ENCODE data around the gene MAD2L1. TPM values are rescaled to one million over a fixed set of nuclear protein-coding genes. Genes with fewer than 3 reads are reported as not detected.

Gene MAD2L1
- total and polyA plus RNA-seq, 2 of the 4 experiments (the other 2 are of a cell fraction), result 13.6 to 15.2 TPM

- H3K4ac ChIP-seq (ENCODE audit: low read depth, low read length), result no peak overlapping the region
- H3K36me3 ChIP-seq (ENCODE audit: control insufficient read depth, insufficient read depth, low read length), result no peaks in the 10 kb centered on the region
- H3K27me3 ChIP-seq (ENCODE audit: control insufficient read depth, insufficient read depth, low read length), result no peaks in the 10 kb centered on the region
- WGBS, 2 experiments (ENCODE audit: extremely low coverage in 2 of 2, insufficient read length in 1 of 2), result no CpG with 5 or more reads among the region's 1 CpG
- no peak overlapping the region for H3K23ac ChIP-seq (ENCODE audit: low read depth, low read length)
- H3K9me1 ChIP-seq (ENCODE audit: insufficient read depth, low read length), result peaks cover 4% of the 10 kb centered on the region; the same call in 1 of the 2 replicates
- POLR2A ChIA-PET (ENCODE audit: unreplicated experiment), result interaction anchor here (0.7 to 2.3 kb wide), 2 partner anchors 316 to 423 kb away, joined by 3 to 10 read pairs; no protein-coding TSS in a partner anchor
- no peaks in the 10 kb centered on the region for H3K9me3 ChIP-seq (ENCODE audit: control insufficient read depth, insufficient read depth, low read length)
- H2AK9ac ChIP-seq (replicated peaks; ENCODE audit: low read depth, low read length, poor library complexity), result no peak overlapping the region
- H2BK120ac ChIP-seq (ENCODE audit: low read depth, low read length), result no peak overlapping the region
- no TSS peak for BruUV-seq (replicated peaks)
- no peak for TF ChIP-seq MXI1 (IDR thresholded peaks at IDR 0.05; ENCODE audit: borderline replicate concordance, low read depth, low read length)
- no peak for TF ChIP-seq BHLHE40 (IDR thresholded peaks at IDR 0.05; ENCODE audit: low read depth, low read length)
- TF ChIP-seq FOS (IDR thresholded peaks at IDR 0.05; ENCODE audit: low read depth, low read length), result no peak
- no peak for TF ChIP-seq RAD21 (IDR thresholded peaks at IDR 0.05; ENCODE audit: low read length)
- TF ChIP-seq MAZ (IDR thresholded peaks at IDR 0.05; ENCODE audit: borderline replicate concordance, low read depth, low read length), result no peak
- TF ChIP-seq RFX5 (IDR thresholded peaks at IDR 0.05; ENCODE audit: low read depth, low read length), result no peak
- TF ChIP-seq CTCF (conservative IDR thresholded peaks at IDR 0.05; ENCODE audit: low read depth, low read length), result no peak
- TF ChIP-seq SMC3 (IDR thresholded peaks at IDR 0.05; ENCODE audit: low read depth, low read length), result no peak
- TF ChIP-seq, protein P1, sequence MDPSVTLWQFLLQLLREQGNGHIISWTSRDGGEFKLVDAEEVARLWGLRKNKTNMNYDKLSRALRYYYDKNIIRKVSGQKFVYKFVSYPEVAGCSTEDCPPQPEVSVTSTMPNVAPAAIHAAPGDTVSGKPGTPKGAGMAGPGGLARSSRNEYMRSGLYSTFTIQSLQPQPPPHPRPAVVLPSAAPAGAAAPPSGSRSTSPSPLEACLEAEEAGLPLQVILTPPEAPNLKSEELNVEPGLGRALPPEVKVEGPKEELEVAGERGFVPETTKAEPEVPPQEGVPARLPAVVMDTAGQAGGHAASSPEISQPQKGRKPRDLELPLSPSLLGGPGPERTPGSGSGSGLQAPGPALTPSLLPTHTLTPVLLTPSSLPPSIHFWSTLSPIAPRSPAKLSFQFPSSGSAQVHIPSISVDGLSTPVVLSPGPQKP (IDR thresholded peaks at IDR 0.05; ENCODE audit: borderline replicate concordance, low read depth, low read length), result no peak
- TF ChIP-seq, protein P2, sequence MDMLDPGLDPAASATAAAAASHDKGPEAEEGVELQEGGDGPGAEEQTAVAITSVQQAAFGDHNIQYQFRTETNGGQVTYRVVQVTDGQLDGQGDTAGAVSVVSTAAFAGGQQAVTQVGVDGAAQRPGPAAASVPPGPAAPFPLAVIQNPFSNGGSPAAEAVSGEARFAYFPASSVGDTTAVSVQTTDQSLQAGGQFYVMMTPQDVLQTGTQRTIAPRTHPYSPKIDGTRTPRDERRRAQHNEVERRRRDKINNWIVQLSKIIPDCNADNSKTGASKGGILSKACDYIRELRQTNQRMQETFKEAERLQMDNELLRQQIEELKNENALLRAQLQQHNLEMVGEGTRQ (IDR thresholded peaks at IDR 0.05; ENCODE audit: low read depth, low read length), result no peak
- no peak for TF ChIP-seq MAFK (IDR thresholded peaks at IDR 0.05; ENCODE audit: low read depth, low read length)
- TF ChIP-seq CHD1 (IDR thresholded peaks at IDR 0.05; ENCODE audit: low read depth, low read length), result no peak
- TF ChIP-seq POLR2A (IDR thresholded peaks at IDR 0.05; ENCODE audit: low read depth, low read length), result no peak
- TF ChIP-seq NFE2L2 (IDR thresholded peaks at IDR 0.05; ENCODE audit: low read depth, low read length), result no peak
- intact Hi-C loops (cut with micrococcal nuclease) (loop anchor here (2.0 to 10.0 kb wide), 2 partner anchors 496 to 1070 kb away; no protein-coding TSS in a partner anchor), dilution Hi-C loops (cut with HindIII; ENCODE audit: low sequenced_read_pairs, unreplicated experiment) (no loop called here), in situ Hi-C loops (cut with MboI; ENCODE audit: low sequenced_read_pairs) (loop anchor here (5.0 to 10.0 kb wide), 2 partner anchors 424 to 496 kb away; partner anchors contain the start of gene PDE5A)
- no peak overlapping the region for H4K5ac ChIP-seq (ENCODE audit: low read depth, low read length)
- H3K56ac ChIP-seq (ENCODE audit: extremely low read depth, insufficient read depth, low read length), result no peak overlapping the region
- no peak overlapping the region for H2AK5ac ChIP-seq (ENCODE audit: low read depth, low read length)
- H2AFZ ChIP-seq (replicated peaks; ENCODE audit: low read length, poor library complexity), result no peak overlapping the region
- ATAC-seq (ENCODE audit: low read depth), result no peak
- no peak overlapping the region for H3K9ac ChIP-seq (ENCODE audit: low read depth, low read length)
- H3K18ac ChIP-seq (ENCODE audit: low read depth, low read length), result no peak overlapping the region
- no peaks in the 10 kb centered on the region for H4K20me1 ChIP-seq (ENCODE audit: insufficient read depth, low read length)
- 0 out of 2 replicates have a peak overlapping the region, but pooled peaks have one; percentile 45 for H2BK20ac ChIP-seq (ENCODE audit: low read depth, low read length)
- no peak overlapping the region for H3K27ac ChIP-seq (ENCODE audit: insufficient read depth, low read length)
- H4K91ac ChIP-seq (ENCODE audit: insufficient read depth, low read depth, low read length), result no peak overlapping the region
- no peak overlapping the region; the same call in 2 of the 3 replicates for H2BK15ac ChIP-seq (ENCODE audit: low read depth, low read length)
- peaks cover 4 to 17% of the 10 kb centered on the region in 2 experiments; a peak in 3 of 4 replicates for H3K79me1 ChIP-seq (ENCODE audit: low read depth in 1 of 2, low read length in 2 of 2)
- CTCF ChIA-PET, result interaction anchor here (0.6 to 1.5 kb wide), 3 partner anchors 34 to 422 kb away, joined by 3 to 8 read pairs (median 3); partner anchors contain the start of gene PDE5A
- no peak overlapping the region for H2BK5ac ChIP-seq (ENCODE audit: low read depth, low read length, poor library complexity, severe bottlenecking)
- H3K14ac ChIP-seq (replicated peaks; ENCODE audit: low read depth, low read length), result no peak overlapping the region
- no peak overlapping the region for H3K4me2 ChIP-seq (ENCODE audit: low read depth, low read length)
- DNase-seq, result no peak
- no peak overlapping the region for H3K4me3 ChIP-seq (ENCODE audit: insufficient read depth, low read depth, low read length)
- H3K4me1 ChIP-seq (ENCODE audit: control insufficient read depth, insufficient read depth, low read length), result peaks cover 7% of the 10 kb centered on the region
- no peak overlapping the region for H4K8ac ChIP-seq (ENCODE audit: low read depth in 2 of 2, low read length in 2 of 2)
Measured at GRCh38 chr4:120051253-120051652, 15.4 kb downstream of the MAD2L1 start.

All from IMR-90 (cell line).